Activated T-helper 1 cell treated with Interleukin-2 at 50 U/mL for 16 hours (primary cell): ENCODE results near the gene PI3.

Experiments used
- DNase-seq: peaks from one replicate; pipeline ENCODE4 v3.0.0-alpha.2; 2020; ENCODE audit warnings: low read depth

Gene PI3

GRCh38 chr20:45187693-45188092, 13.0 kb downstream of the PI3 start:
- no peak for DNase-seq

- DNase-seq, result no peak
These were observed 14.4 kb downstream of the PI3 start for GRCh38 chr20:45189067-45189609.

DNA sequence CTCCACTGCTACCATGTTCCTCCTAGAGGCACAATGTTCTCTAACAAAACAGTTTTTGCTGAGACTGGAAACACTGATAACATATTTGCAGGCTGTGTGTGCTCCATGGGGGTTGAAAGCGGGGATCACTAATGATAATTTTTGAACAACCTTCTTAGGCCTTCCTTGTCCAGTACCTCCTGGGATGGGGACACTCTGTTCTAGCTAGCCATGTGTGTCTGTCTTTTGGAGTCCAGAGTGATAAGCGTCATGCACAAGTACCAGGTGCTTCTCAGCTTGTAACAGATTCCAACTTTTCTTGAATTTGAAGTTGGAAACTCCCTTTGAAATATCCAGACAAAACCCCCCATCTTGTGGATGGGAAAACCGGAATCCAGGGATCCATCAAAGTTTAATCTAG, 15.2 kb downstream of the PI3 start:
- no peak for DNase-seq

- no peak for DNase-seq
These were observed 17.2 kb downstream of the PI3 start for GRCh38 chr20:45191926-45192325.

GRCh38 chr20:45193331-45193730, 18.6 kb downstream of the PI3 start:
- DNase-seq, result no peak

DNA sequence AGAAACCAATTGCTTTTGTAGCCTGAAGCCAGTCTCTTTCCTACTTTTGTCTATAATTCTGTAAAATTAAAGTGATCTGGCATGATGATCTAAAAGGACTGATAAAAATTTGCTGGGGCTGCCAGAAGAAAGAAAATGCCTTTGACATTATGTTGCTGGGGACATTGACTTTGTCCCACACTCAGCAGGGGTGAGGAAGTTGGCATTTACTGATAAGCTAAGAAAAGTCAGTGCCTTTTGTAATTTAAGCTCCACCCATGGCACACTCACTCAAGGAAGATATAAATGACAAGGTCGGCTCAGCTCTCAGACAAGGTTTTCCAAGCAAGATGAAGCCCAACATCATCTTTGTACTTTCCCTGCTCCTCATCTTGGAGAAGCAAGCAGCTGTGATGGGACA, 32.0 kb downstream of the PI3 start, which contains the start of gene SEMG1:
Gene SEMG1, plus strand, starts transcription at position 309 of the 400 bp plus-strand sequence. Its CDS starts 21 bp downstream, at position 330.
- DNase-seq, result no peak

DNA sequence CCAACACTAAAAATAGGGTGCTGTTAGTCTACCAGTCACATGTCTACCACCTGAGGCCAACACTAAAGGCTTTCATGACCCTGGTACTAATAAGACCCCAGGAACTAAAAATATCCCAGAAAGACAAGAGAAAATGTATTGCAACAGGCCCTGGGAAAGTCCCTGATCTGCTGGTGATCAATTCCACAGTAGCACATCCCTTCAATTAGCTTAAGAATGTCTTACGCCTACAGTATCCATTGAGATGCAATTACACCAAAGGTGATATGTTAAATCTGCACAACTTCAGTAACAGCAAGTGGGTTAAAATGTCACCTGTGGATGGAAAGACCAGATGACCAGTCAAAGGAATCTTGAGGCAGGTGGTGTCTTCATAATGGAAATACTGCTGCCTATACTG, 35.2 kb downstream of the PI3 start:
- no peak for DNase-seq

GRCh38 chr20:45211569-45212474, 37.1 kb downstream of the PI3 start:
- DNase-seq, result no peak

DNA sequence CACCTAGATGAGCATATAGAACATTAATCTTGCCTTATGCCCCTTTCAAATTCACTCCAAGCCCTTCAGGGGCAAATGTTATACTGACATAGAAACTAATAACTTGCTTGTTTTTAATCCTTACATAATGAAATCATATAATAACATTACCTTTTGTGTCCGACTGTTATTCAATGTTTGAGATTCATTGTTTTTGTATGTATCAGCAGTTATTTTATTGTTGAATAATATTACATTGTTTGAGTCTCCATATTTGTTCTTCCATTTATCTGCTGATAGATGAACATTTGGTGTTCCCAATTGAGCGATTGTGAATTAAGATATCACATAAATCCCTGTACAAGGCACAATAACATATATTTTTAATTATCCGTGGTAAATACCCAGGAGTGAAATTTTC, 38.1 kb downstream of the PI3 start:
- no peak for DNase-seq

DNA sequence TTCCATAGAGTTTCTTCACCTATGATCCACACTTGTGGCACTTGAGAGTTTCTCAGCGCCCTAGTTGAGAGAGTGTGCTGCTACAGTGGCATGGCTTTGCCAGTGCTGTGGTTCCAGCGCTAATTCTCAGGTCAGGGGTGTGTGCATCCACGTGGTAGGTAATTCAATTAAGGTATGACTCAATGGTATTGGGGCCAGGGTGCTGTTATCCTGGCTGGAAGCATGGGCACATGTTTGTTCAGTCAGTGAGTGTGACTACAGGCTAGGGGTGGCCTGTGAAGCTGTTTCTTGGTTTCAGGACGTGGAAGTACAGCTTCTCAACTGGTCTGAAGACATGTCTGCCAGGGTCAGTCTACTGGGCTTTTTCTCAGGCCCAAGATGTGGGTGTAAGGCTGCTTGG, 43.4 kb downstream of the PI3 start:
- DNase-seq, result no peak

DNA sequence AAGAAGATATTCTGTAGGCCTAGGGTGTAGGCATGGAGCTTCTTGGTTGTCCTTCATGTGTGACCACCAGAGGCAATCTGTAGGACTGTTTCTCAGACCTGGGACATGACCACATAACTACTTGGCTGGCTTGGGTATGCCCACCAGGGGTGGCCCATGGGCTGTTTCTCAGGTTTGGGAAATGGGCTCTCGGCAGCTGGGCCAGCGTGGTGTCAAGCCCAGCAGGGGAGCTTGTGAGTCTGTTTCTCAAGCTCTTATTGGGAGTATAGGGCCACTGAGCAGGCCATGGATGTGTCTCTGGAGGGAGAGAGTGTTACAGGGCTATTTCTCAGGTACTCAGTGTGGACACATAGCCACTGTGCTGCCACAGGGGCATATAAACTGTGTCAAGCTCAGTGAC, 43.9 kb downstream of the PI3 start:
- DNase-seq, result no peak

DNA sequence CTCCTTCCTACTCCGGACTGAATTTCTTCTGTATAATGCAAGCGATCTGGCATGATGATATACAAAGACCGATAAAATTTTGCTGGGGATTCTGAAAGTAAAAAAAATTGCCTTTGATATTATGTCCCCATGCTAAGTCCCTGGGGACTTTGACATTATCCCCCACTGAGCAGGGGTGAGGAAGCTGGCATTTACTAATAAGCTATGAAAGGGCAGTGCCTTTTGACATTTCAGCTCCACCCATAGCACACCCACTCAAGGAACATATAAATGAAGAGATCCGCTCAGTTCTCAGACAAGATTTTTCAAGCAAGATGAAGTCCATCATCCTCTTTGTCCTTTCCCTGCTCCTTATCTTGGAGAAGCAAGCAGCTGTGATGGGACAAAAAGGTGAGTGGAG, 46.4 kb downstream of the PI3 start, which contains the start of gene SEMG2:
Gene SEMG2, plus strand, starts transcription at position 298 of the 400 bp plus-strand sequence. Its CDS starts 17 bp downstream, at position 315.
- no peak for DNase-seq

- no peak for DNase-seq
These were observed 48.4 kb downstream of the PI3 start for GRCh38 chr20:45223136-45223535.
